ENCODE results near the gene WDR20.
A peak's percentile ranks its signal among the peaks of the same experiment; 100 is the strongest.

The WDR20 gene

DNA sequence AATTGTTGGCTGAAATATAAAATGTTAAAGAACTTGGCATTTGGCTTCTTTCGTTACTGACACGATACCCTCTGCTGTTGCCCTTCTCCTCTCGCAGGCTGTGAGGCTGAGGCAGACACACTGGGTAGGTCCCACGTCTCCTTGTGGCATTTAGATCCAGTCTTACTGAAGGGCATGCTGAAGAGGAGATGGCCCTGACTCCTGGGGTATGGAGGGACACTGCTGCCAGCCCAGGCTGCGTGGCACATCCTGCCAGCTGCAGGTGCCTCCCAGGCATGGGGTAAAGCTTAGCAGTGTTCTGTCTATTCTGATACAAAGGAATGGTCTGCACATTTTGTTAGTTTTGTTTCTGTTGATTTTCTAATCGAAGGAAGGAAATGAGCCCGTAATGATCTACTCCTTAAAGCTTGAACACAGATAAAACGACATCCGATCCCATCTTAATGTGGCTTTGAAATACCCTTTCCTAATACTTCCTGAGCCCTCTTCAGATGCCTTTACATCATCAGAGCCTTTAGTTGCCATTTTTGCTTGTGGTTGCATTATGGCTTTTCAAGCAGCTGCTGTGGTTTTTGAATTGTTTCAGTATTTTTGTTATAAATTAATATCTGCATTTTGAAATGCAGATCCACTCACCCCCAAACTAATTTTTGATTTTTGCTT lies 61.1 kb downstream of the WDR20 start:
- peaks cover 37% of the 10 kb centered on the region for H3K36me3 ChIP-seq (replicated peaks)
- DNase-seq (ENCODE audit: low spot score in 2 of 2): no peak
- H3K4me3 ChIP-seq: no peak overlapping the region
- H3K9me3 ChIP-seq: no peaks in the 10 kb centered on the region
- H3K4me1 ChIP-seq: no peaks in the 10 kb centered on the region
- in situ Hi-C loops (cut with MboI; ENCODE audit: low sequenced_read_pairs): no loop called here
- no peaks in the 10 kb centered on the region for H3K27me3 ChIP-seq (ENCODE audit: low read depth)

GRCh38 chr14:102201353-102201738 lies 61.6 kb downstream of the WDR20 start:
- no peak for DNase-seq (ENCODE audit: low spot score in 2 of 2)
- H3K4me1 ChIP-seq: no peaks in the 10 kb centered on the region
- no peak overlapping the region for H3K4me3 ChIP-seq
- H3K9me3 ChIP-seq: no peaks in the 10 kb centered on the region
- in situ Hi-C loops (cut with MboI; ENCODE audit: low sequenced_read_pairs): no loop called here
- peaks cover 42% of the 10 kb centered on the region for H3K36me3 ChIP-seq (replicated peaks)
- no peaks in the 10 kb centered on the region for H3K27me3 ChIP-seq (ENCODE audit: low read depth)

GRCh38 chr14:102201776-102202175 lies 62.1 kb downstream of the WDR20 start:
- peaks cover 38% of the 10 kb centered on the region for H3K36me3 ChIP-seq (replicated peaks)
- H3K27me3 ChIP-seq (ENCODE audit: low read depth): no peaks in the 10 kb centered on the region
- no peak overlapping the region for H3K4me3 ChIP-seq
- DNase-seq (ENCODE audit: low spot score in 2 of 2): no peak
- in situ Hi-C loops (cut with MboI; ENCODE audit: low sequenced_read_pairs): no loop called here
- H3K9me3 ChIP-seq: no peaks in the 10 kb centered on the region
- H3K4me1 ChIP-seq: no peaks in the 10 kb centered on the region

DNA sequence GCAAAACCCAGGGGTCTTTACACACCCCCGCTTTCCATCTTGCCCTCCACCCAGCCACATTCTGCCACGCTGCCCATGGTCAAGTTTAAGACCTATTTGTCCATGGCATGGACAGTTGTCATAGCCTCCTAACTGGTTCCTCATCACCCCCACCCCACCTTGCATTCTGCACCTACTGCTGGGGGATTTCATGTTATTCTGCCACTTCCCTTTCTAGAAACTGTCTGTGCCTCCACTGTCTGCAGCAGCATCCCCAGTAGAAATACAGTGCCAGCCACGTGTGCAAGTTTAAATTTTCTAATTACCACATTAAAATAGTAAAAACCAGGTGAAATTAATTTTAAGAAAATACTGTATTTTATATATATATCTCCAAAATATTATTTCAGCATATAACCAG lies 63.2 kb downstream of the WDR20 start:
- no peaks in the 10 kb centered on the region for H3K27me3 ChIP-seq (ENCODE audit: low read depth)
- in situ Hi-C loops (cut with MboI; ENCODE audit: low sequenced_read_pairs): no loop called here
- no peak for DNase-seq (ENCODE audit: low spot score in 2 of 2)
- peaks cover 27% of the 10 kb centered on the region for H3K36me3 ChIP-seq (replicated peaks)
- no peaks in the 10 kb centered on the region for H3K9me3 ChIP-seq
- H3K4me1 ChIP-seq: no peaks in the 10 kb centered on the region
- no peak overlapping the region for H3K4me3 ChIP-seq

DNA sequence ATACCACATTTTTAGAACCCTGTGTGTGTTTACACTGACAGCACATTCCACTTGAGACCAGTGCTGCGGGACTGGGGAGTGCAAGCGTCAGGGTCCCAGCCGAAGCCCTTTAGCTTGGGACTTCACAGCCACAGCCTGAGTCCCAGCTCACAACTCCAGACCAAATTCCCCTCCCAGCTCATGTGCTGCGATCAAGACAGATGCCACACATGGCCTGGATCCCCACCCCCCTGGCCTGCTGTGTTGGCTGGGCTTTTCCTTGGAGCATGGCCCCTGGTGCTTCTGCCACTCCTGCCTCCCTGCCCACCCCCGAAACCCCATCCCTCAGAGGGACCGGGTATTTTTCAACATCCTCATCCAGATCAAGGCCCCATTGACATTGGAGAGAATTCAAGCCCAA lies 63.7 kb downstream of the WDR20 start:
- Histone ChIP-seq H3K4me1 (no peaks in the 10 kb centered on the region), H3K36me3 (replicated peaks) (peaks cover 25% of the 10 kb centered on the region), H3K9me3 (no peaks in the 10 kb centered on the region), H3K4me3 (no peak overlapping the region), H3K27me3 (ENCODE audit: low read depth) (no peaks in the 10 kb centered on the region)
- no peak for DNase-seq (ENCODE audit: low spot score in 2 of 2)
- in situ Hi-C loops (cut with MboI; ENCODE audit: low sequenced_read_pairs): no loop called here

DNA sequence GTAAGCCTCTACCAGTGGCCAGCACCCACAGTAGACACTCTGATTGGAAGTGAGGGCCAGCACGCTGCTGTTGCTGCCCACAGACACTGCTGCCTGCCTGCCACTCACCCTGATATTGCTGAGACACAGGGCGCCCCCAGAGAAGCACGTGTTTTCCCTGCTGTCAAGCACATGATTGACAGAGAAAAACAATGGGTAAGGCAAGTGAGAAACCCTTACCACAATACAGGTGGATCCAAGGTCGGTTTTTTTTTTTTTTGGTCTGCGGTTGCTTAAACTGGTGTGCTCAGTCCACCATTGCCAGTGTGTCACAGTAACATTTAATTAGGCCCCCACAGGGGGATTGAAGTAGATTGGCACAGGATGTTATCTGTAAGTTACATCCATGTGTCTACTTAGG lies 65.9 kb downstream of the WDR20 start:
- in situ Hi-C loops (cut with MboI; ENCODE audit: low sequenced_read_pairs): no loop called here
- no peaks in the 10 kb centered on the region for H3K27me3 ChIP-seq (ENCODE audit: low read depth)

DNA sequence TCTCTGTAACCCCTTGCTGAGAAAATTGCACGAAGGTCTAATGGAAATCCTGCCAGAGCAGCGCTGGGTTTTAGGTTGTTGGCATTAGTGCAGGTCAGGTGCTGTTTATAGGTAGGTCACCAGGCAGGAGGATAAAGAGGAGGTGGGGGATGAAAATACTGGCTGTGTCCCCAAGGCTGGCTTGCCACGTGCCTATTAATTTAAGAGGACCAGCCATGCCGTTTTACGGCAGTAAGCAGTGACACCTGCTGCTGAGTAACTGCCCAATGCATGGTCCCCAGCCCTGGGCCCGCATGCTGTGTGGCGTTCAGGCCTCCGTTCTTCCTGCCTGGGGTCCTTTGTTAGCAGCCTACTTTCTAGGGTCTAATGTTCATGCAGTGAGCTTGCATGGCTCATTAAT lies 67.2 kb downstream of the WDR20 start:
- H3K36me3 ChIP-seq (replicated peaks): peaks cover 33% of the 10 kb centered on the region
- no peaks in the 10 kb centered on the region for H3K9me3 ChIP-seq
- H3K4me3 ChIP-seq: no peak overlapping the region
- no peaks in the 10 kb centered on the region for H3K27me3 ChIP-seq (ENCODE audit: low read depth)
- in situ Hi-C loops (cut with MboI; ENCODE audit: low sequenced_read_pairs): no loop called here
- no peaks in the 10 kb centered on the region for H3K4me1 ChIP-seq
- DNase-seq (ENCODE audit: low spot score in 2 of 2): no peak

More for the DNA sequence above, 65.9 kb downstream of the WDR20 start:
- Histone ChIP-seq H3K4me1 (no peaks in the 10 kb centered on the region), H3K9me3 (no peaks in the 10 kb centered on the region), H3K36me3 (replicated peaks) (peaks cover 33% of the 10 kb centered on the region), H3K4me3 (no peak overlapping the region)
- no peak for DNase-seq (ENCODE audit: low spot score in 2 of 2)

GRCh38 chr14:102207831-102208365 lies 68.2 kb downstream of the WDR20 start:
- H3K36me3 ChIP-seq (replicated peaks): peaks cover 33% of the 10 kb centered on the region
- no peaks in the 10 kb centered on the region for H3K4me1 ChIP-seq
- in situ Hi-C loops (cut with MboI; ENCODE audit: low sequenced_read_pairs): no loop called here

DNA sequence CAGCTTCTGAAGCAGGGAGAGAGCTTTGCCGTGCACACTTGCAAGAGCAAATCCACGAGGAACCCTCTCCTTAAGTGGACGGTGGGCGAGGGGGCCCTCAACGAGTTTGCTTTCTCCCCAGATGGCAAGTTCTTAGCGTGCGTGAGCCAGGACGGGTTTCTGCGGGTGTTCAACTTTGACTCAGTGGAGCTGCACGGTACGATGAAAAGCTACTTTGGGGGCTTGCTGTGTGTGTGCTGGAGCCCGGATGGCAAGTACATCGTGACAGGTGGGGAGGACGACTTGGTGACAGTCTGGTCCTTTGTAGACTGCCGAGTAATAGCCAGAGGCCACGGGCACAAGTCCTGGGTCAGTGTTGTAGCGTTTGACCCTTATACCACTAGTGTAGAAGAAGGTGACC lies 69.0 kb downstream of the WDR20 start:
- no peak overlapping the region for H3K4me3 ChIP-seq
- H3K36me3 ChIP-seq (replicated peaks): peaks cover 33% of the 10 kb centered on the region
- no peak for DNase-seq (ENCODE audit: low spot score in 2 of 2)
- H3K27me3 ChIP-seq (ENCODE audit: low read depth): no peaks in the 10 kb centered on the region
- in situ Hi-C loops (cut with MboI; ENCODE audit: low sequenced_read_pairs): no loop called here
- no peaks in the 10 kb centered on the region for H3K9me3 ChIP-seq
- H3K4me1 ChIP-seq: no peaks in the 10 kb centered on the region

More at GRCh38 chr14:102207831-102208365, 68.2 kb downstream of the WDR20 start:
- no peak overlapping the region for H3K4me3 ChIP-seq
- no peaks in the 10 kb centered on the region for H3K9me3 ChIP-seq
- DNase-seq (ENCODE audit: low spot score in 2 of 2): no peak
- H3K27me3 ChIP-seq (ENCODE audit: low read depth): no peaks in the 10 kb centered on the region

- peaks cover 31% of the 10 kb centered on the region for H3K36me3 ChIP-seq (replicated peaks)
- peak; percentile 7 to 32 for DNase-seq (ENCODE audit: low spot score in 2 of 2)
- no peak overlapping the region for H3K4me3 ChIP-seq
- no peaks in the 10 kb centered on the region for H3K4me1 ChIP-seq
- no peaks in the 10 kb centered on the region for H3K27me3 ChIP-seq (ENCODE audit: low read depth)
- in situ Hi-C loops (cut with MboI; ENCODE audit: low sequenced_read_pairs): no loop called here
- H3K9me3 ChIP-seq: no peaks in the 10 kb centered on the region
Observed at GRCh38 chr14:102209224-102209966, 69.7 kb downstream of the WDR20 start.

DNA sequence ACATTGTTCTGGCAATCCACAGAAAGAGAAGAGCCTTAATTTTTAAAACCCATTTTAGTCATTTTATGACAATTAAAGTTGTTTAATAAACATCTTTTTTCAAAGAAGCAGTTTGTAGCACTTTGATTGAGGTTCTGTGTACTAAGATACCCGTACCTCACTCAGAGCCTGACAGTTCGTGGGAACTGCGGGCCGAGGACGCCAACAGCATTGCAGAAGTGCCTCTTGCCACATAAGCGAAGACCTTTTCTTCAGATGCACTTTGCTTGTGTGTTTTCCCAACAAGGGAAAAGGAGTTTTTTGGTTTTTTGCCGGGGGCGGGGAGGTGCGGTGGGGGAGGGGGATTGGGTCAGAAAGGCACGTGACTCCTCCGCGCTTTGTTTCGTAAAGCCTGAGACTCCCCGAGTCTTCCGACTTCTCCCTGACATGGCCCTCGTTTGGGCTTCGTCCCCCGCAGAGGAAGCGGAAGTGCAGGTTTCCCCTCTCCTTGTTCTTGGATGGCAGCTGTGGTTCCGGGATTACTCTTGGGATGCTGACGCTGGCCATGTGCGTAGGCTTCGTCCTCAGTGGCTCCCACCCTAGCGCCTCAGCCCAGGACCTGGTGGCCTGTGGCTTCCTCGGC lies 70.8 kb downstream of the WDR20 start:
- Histone ChIP-seq H3K4me3 (no peak overlapping the region), H3K36me3 (replicated peaks) (peaks cover 24% of the 10 kb centered on the region), H3K4me1 (no peaks in the 10 kb centered on the region), H3K9me3 (no peaks in the 10 kb centered on the region), H3K27me3 (ENCODE audit: low read depth) (no peaks in the 10 kb centered on the region)
- in situ Hi-C loops (cut with MboI; ENCODE audit: low sequenced_read_pairs): no loop called here
- DNase-seq (ENCODE audit: low spot score in 2 of 2): no peak

GRCh38 chr14:102211240-102211639 lies 71.5 kb downstream of the WDR20 start:
- H3K27me3 ChIP-seq (ENCODE audit: low read depth): no peaks in the 10 kb centered on the region
- in situ Hi-C loops (cut with MboI; ENCODE audit: low sequenced_read_pairs): no loop called here
- DNase-seq (ENCODE audit: low spot score in 2 of 2): no peak
- no peaks in the 10 kb centered on the region for H3K9me3 ChIP-seq
- no peak overlapping the region for H3K4me3 ChIP-seq
- H3K36me3 ChIP-seq (replicated peaks): peaks cover 21% of the 10 kb centered on the region
- H3K4me1 ChIP-seq: no peaks in the 10 kb centered on the region

DNA sequence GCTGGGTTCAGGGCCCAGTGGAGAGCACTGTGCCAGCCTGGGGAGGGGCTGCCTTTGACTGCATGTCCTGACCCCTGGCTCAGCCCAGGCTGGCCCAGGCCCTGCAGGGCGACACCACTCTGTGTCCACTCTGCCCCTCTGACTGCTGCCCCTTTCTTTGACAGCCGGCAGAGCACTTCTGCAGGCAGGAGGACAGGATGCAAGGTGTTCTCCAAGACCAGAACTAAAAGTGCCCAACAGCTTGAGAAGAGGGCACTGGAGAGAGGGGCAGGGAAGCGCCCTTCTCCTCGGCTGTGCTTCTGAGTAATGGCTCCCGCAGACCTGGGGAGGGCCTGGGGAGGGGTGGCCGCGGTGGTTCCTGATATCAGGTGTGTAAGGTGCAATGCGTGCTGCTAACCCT lies 72.7 kb downstream of the WDR20 start:
- no peaks in the 10 kb centered on the region for H3K27me3 ChIP-seq (ENCODE audit: low read depth)
- H3K4me1 ChIP-seq: no peaks in the 10 kb centered on the region
- H3K9me3 ChIP-seq: no peaks in the 10 kb centered on the region
- peaks cover 20% of the 10 kb centered on the region for H3K36me3 ChIP-seq (replicated peaks)
- H3K4me3 ChIP-seq: no peak overlapping the region
- in situ Hi-C loops (cut with MboI; ENCODE audit: low sequenced_read_pairs): no loop called here
- no peak for DNase-seq (ENCODE audit: low spot score in 2 of 2)

- DNase-seq (ENCODE audit: low spot score in 2 of 2): no peak
- no peaks in the 10 kb centered on the region for H3K27me3 ChIP-seq (ENCODE audit: low read depth)
- H3K4me3 ChIP-seq: no peak overlapping the region
- in situ Hi-C loops (cut with MboI; ENCODE audit: low sequenced_read_pairs): no loop called here
- no peaks in the 10 kb centered on the region for H3K9me3 ChIP-seq
- peaks cover 20% of the 10 kb centered on the region for H3K36me3 ChIP-seq (replicated peaks)
- no peaks in the 10 kb centered on the region for H3K4me1 ChIP-seq
Observed at GRCh38 chr14:102212845-102213244, 73.1 kb downstream of the WDR20 start.
